AG08395 (cell line): ENCODE results near the gene RNLS.
A peak's percentile ranks its signal among the peaks of the same experiment; 100 is the strongest.

Experiments used
- DNase-seq: peaks from one replicate; pipeline ENCODE4 v3.0.0; 2012; ENCODE audit warnings: mixed read lengths, low spot score

RNLS gene

GRCh38 chr10:88474884-88475844, 108.0 kb downstream of the RNLS start:
- DNase-seq = no peak

GRCh38 chr10:88473989-88474883, 108.9 kb downstream of the RNLS start:
- no peak for DNase-seq

GRCh38 chr10:88472540-88472939, 110.6 kb downstream of the RNLS start:
- DNase-seq = no peak

GRCh38 chr10:88471899-88472298, 111.2 kb downstream of the RNLS start:
- no peak for DNase-seq

GRCh38 chr10:88467835-88468485, 115.2 kb downstream of the RNLS start:
- DNase-seq = no peak

- DNase-seq = no peak
Observed at GRCh38 chr10:88466786-88467185, 116.3 kb downstream of the RNLS start.

GRCh38 chr10:88465765-88466164, 117.4 kb downstream of the RNLS start:
- no peak for DNase-seq

GRCh38 chr10:88463811-88464210, 119.3 kb downstream of the RNLS start:
- no peak for DNase-seq

GRCh38 chr10:88461426-88461825, 121.7 kb downstream of the RNLS start:
- DNase-seq = no peak

GRCh38 chr10:88459530-88459929, 123.6 kb downstream of the RNLS start:
- no peak for DNase-seq

GRCh38 chr10:88458209-88458608, 124.9 kb downstream of the RNLS start:
- no peak for DNase-seq

GRCh38 chr10:88457660-88458059, 125.5 kb downstream of the RNLS start:
- DNase-seq = no peak

- DNase-seq = peak; percentile 48
Observed at GRCh38 chr10:88456730-88457129, 126.4 kb downstream of the RNLS start.

GRCh38 chr10:88455831-88456230, 127.3 kb downstream of the RNLS start:
- DNase-seq = peak; percentile 21

- DNase-seq = no peak
Observed at GRCh38 chr10:88450201-88450600, 132.9 kb downstream of the RNLS start.

GRCh38 chr10:88442716-88443115, 140.4 kb downstream of the RNLS start:
- DNase-seq = no peak

- no peak for DNase-seq
Observed at GRCh38 chr10:88440541-88440940, 142.6 kb downstream of the RNLS start.

- no peak for DNase-seq
Observed at GRCh38 chr10:88439932-88440331, 143.2 kb downstream of the RNLS start.

- no peak for DNase-seq
Observed at GRCh38 chr10:88437411-88437810, 145.7 kb downstream of the RNLS start.

GRCh38 chr10:88433565-88434186, 149.4 kb downstream of the RNLS start:
- DNase-seq = no peak

GRCh38 chr10:88431103-88431502, 152.0 kb downstream of the RNLS start:
- no peak for DNase-seq

GRCh38 chr10:88428976-88429375, 154.1 kb downstream of the RNLS start:
- no peak for DNase-seq
